Fibroblast of pulmonary artery (primary cell): ENCODE data around the gene SLC35F3.

ENCODE experiments used
- DNase-seq: peaks from one replicate; pipeline ENCODE4 v3.0.0-alpha.2; 2010; ENCODE audit warnings: low read depth
- H3K4me3 ChIP-seq: replicated peaks from 2 replicates; pipeline ENCODE4 v1.5.1; 2011; ENCODE audit warnings: low read depth, mild to moderate bottlenecking, control low read depth, low read length, moderate library complexity
- TF ChIP-seq, protein P1 (sequence below): IDR thresholded peaks from 2 replicates; pipeline ENCODE4 v1.5.1; 2011; ENCODE audit warnings: mild to moderate bottlenecking, control low read depth, low read length, inconsistent platforms; ENCODE audit errors: missing control alignments

SLC35F3 gene

GRCh38 chr1:234219711-234220110 lies 315.2 kb downstream of the SLC35F3 start:
- DNase-seq = no peak
- H3K4me3 ChIP-seq = no peak overlapping the region
- TF ChIP-seq, protein P1, sequence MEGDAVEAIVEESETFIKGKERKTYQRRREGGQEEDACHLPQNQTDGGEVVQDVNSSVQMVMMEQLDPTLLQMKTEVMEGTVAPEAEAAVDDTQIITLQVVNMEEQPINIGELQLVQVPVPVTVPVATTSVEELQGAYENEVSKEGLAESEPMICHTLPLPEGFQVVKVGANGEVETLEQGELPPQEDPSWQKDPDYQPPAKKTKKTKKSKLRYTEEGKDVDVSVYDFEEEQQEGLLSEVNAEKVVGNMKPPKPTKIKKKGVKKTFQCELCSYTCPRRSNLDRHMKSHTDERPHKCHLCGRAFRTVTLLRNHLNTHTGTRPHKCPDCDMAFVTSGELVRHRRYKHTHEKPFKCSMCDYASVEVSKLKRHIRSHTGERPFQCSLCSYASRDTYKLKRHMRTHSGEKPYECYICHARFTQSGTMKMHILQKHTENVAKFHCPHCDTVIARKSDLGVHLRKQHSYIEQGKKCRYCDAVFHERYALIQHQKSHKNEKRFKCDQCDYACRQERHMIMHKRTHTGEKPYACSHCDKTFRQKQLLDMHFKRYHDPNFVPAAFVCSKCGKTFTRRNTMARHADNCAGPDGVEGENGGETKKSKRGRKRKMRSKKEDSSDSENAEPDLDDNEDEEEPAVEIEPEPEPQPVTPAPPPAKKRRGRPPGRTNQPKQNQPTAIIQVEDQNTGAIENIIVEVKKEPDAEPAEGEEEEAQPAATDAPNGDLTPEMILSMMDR = no peak

DNA sequence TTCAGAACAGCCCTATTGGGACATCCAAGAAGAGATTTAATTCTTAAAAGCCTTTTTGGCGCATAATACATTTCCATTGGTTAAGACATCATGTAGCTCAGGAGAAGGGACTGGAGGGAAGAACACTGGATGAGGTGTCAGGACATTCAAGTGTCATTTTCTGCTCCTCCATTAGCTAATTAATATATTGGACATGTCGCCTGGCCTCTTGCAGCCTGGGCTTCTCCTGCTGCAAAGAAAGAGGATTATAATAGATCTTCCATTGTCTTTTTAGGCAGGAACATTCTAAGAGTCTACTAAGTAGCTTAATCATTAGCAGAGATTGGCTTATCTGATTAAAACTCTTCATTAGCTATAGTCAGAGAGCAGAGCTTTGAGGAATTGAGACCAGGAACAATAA lies 317.1 kb downstream of the SLC35F3 start:
- TF ChIP-seq, protein P1 = no peak
- H3K4me3 ChIP-seq = no peak overlapping the region
- DNase-seq = no peak

GRCh38 chr1:234222561-234223280 lies 318.2 kb downstream of the SLC35F3 start:
- no peak for DNase-seq

DNA sequence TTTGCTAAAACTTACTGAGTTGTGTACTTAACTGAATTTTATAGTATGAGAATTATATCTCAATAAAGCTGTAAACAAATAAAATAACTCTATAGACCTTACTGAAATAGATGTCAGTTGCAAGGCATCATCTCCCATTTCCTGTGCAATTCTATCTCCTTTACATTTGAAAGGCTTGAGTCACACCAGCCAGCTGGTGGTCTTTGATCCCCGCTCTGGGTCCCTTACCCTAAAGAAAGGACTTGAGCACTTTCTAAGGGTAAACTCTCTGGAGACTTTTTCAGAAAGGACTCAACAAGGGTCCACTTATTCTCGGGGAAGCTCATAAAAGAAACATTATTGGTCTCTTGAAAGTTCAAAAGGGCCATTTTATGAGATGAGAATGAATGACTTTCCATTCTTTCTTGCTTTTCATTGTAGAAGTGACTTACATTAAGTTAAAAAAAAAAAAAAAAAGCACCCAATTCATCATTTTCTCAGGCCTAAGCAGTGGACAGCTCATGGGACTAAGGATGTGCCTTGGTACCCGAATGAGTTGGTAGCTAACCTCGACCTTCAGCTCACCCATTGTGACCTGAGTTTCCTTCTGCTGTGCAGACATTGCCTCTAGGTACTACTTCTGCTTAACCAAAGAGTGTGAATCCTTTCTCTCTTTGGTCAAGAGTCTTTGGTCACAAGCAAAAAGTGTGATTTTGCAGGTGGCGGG lies 321.8 kb downstream of the SLC35F3 start:
- DNase-seq = no peak
- no peak overlapping the region for H3K4me3 ChIP-seq
- TF ChIP-seq, protein P1 = no peak

More at GRCh38 chr1:234222561-234223280, 318.2 kb downstream of the SLC35F3 start:
- TF ChIP-seq, protein P1 = no peak
- no peak overlapping the region for H3K4me3 ChIP-seq

DNA sequence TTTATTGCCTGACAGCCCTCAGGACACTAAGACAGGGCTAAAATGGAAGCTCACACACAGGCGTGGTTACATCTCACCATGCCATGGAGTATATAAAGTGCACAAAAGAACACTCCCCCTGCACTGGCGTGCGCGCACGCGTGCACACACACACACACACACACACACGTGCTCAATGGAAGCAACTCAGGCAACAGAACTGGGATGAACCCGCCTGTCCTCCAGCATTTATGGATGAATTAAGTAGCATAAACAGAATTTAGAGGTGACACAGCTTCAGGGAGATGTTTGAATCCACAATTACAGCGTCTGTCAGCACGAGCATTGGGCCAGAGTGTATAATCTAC lies 322.3 kb downstream of the SLC35F3 start:
- TF ChIP-seq, protein P1 = no peak
- H3K4me3 ChIP-seq = no peak overlapping the region
- DNase-seq = no peak

DNA sequence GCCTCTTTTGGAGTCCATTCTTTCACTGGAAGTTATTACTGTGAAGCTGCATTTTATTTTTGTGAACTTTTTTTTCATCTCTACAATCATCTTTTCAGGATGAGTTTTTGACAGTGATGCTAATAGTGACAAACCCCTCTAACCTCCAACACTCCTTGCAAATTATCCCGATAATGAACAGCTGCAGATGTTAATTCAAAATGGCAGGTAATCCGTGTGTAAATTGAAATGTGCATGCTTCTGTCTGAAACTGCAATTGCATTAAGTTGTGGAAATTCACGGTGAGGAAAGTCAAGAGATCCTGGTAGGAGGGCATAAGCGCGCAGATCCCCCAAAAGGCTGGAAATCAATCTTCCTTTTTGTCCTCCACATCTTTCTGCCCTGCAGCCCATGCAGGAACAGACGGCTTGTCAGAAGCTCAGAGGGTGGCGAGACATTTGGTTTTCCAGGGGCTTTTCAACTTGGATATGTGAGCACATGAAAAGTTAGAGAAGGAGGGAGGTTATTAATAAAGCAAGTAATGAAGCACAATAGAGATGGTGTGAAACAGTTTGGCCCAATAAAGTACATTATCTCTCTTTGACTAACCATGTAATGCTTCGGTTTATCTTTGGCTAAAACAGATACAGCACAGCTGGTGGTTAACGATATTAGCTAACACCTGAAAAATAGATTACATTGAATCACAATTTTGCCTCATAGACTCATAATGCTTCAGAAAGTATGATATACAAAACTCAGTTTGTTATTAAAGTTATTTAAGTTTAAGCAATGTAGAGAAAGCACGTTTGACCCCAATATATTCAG lies 325.3 kb downstream of the SLC35F3 start:
- H3K4me3 ChIP-seq = no peak overlapping the region
- TF ChIP-seq, protein P1 = no peak
- DNase-seq = no peak
